HG02885 (cell line): ENCODE results near the gene RFNG.

Source experiments
- ATAC-seq: cut with Tn5 transposase; IDR thresholded peaks from one replicate; pipeline ENCODE4 v1.9.1; 2021; ENCODE audit warnings: mild to moderate bottlenecking; ENCODE audit not compliant: unreplicated experiment, poor library complexity

Gene RFNG

GRCh38 chr17:82007228-82007494 lies 44.5 kb downstream of the RFNG start:
- no peak for ATAC-seq

- ATAC-seq, result no peak
These were observed 45.0 kb downstream of the RFNG start for GRCh38 chr17:82006468-82007227.

- no peak for ATAC-seq
These were observed 45.8 kb downstream of the RFNG start for GRCh38 chr17:82005701-82006348.

GRCh38 chr17:82004517-82005455 lies 46.8 kb downstream of the RFNG start:
- no peak for ATAC-seq

- no peak for ATAC-seq
These were observed 47.9 kb downstream of the RFNG start for GRCh38 chr17:82003411-82004381.

- ATAC-seq, result no peak
These were observed 50.0 kb downstream of the RFNG start for GRCh38 chr17:82001571-82002056.

- no peak for ATAC-seq
These were observed 50.6 kb downstream of the RFNG start for GRCh38 chr17:82000803-82001570.

GRCh38 chr17:81999976-82000802 lies 51.4 kb downstream of the RFNG start:
- ATAC-seq, result no peak

- ATAC-seq, result no peak
These were observed 52.0 kb downstream of the RFNG start for GRCh38 chr17:81999587-81999975.

- ATAC-seq, result no peak
These were observed 52.7 kb downstream of the RFNG start for GRCh38 chr17:81998691-81999438.

GRCh38 chr17:81998212-81998611 lies 53.4 kb downstream of the RFNG start:
- no peak for ATAC-seq
